HEK293 (cell line): ENCODE results near the gene GPR18.

ENCODE experiments used
- CTCF ChIA-PET: fragments of 350-600 bp; formaldehyde crosslinking; extraction: SDS; loops from one replicate; lab custom pipeline; 2021; ENCODE audit warnings: antibody characterized with exemption; lab: Yijun Ruan, JAX
- POLR2A ChIA-PET: fragments of 300-600 bp; formaldehyde crosslinking; extraction: SDS; loops from one replicate; lab custom pipeline; 2020; ENCODE audit warnings: antibody characterized with exemption, inconsistent platforms; lab: Yijun Ruan, JAX
- H3K27ac ChIP-seq: fragments of 200-500 bp; sonication (Bioruptor generic); 2 replicates; pipeline ENCODE4 v1.5.1; 2014; ENCODE audit warnings: low read depth, low read length, control low read depth, inconsistent platforms; ENCODE audit errors: extremely low read depth
- H3K36me3 ChIP-seq, 2 experiments: fragments of 200-500 bp in 1 of 2; sonication (Bioruptor generic) in 1 of 2; 1 replicate in 1 of 2; 2 replicates in 1 of 2; pipeline ENCODE4 v1.5.1; 2014 to 2017; ENCODE audit warnings: inconsistent platforms in 2 of 2, low read length in 2 of 2; ENCODE audit not compliant: control insufficient read depth in 2 of 2, insufficient read depth in 1 of 2
- H3K4me1 ChIP-seq: fragments of 200-500 bp; sonication (Bioruptor generic); 2 replicates; pipeline ENCODE4 v1.5.1; 2014; ENCODE audit warnings: mild to moderate bottlenecking, low read length, inconsistent platforms; ENCODE audit not compliant: control insufficient read depth, insufficient read depth
- H3K4me3 ChIP-seq: 2 replicates; pipeline ENCODE4 v1.5.1; 2011; ENCODE audit warnings: low read depth, mild to moderate bottlenecking, control low read depth, low read length, moderate library complexity
- H3K9me3 ChIP-seq: fragments of 200-500 bp; sonication (Bioruptor generic); 2 replicates; pipeline ENCODE4 v1.5.1; 2014; ENCODE audit warnings: low read depth, low read length, inconsistent platforms; ENCODE audit not compliant: control insufficient read depth, insufficient read depth
- ZNF16 ChIP-seq: fragments of 450-650 bp; formaldehyde crosslinking; IDR thresholded peaks from 2 replicates; pipeline ENCODE4 v1.5.1; 2016; ENCODE audit warnings: low read depth, missing biosample characterization, missing genetic modification characterization
- ZNF544 ChIP-seq: fragments of 450-650 bp; formaldehyde crosslinking; IDR thresholded peaks from 2 replicates; pipeline ENCODE4 v1.5.0; 2017; ENCODE audit warnings: missing biosample characterization, missing genetic modification characterization
- ZNF621 ChIP-seq: fragments of 450-650 bp; formaldehyde crosslinking; IDR thresholded peaks from 2 replicates; pipeline ENCODE4 v1.5.1; 2017; ENCODE audit warnings: missing biosample characterization, missing genetic modification characterization
- ZNF658 ChIP-seq: fragments of 450-650 bp; formaldehyde crosslinking; IDR thresholded peaks from 2 replicates; pipeline ENCODE4; 2016; ENCODE audit warnings: missing biosample characterization, missing genetic modification characterization
- ZNF785 ChIP-seq: fragments of 450-650 bp; formaldehyde crosslinking; IDR thresholded peaks from 2 replicates; pipeline ENCODE4 v1.5.1; 2016; ENCODE audit warnings: missing biosample characterization, missing genetic modification characterization
- TF ChIP-seq, protein P1 (sequence below): fragments of 450-650 bp; IDR thresholded peaks from 2 replicates; pipeline ENCODE4 v1.5.1; 2018; ENCODE audit warnings: missing biosample characterization, mild to moderate bottlenecking, missing genetic modification characterization
- TF ChIP-seq, protein P2 (sequence below): fragments of 450-650 bp; formaldehyde crosslinking; IDR thresholded peaks from 2 replicates; pipeline ENCODE4 v1.5.1; 2016; ENCODE audit warnings: missing biosample characterization, missing genetic modification characterization
- TF ChIP-seq, protein P3 (sequence below): fragments of 450-650 bp; formaldehyde crosslinking; IDR thresholded peaks from 2 replicates; pipeline ENCODE4 v1.5.1; 2016; ENCODE audit warnings: missing biosample characterization, missing genetic modification characterization
- TF ChIP-seq, protein P4 (sequence below): fragments of 450-650 bp; formaldehyde crosslinking; IDR thresholded peaks from 2 replicates; pipeline ENCODE4 v1.5.1; 2017; ENCODE audit warnings: missing biosample characterization, missing genetic modification characterization
- TF ChIP-seq, protein P5 (sequence below): fragments of 450-650 bp; formaldehyde crosslinking; IDR thresholded peaks from 2 replicates; pipeline ENCODE4 v1.5.1; 2016; ENCODE audit warnings: missing biosample characterization, missing genetic modification characterization

GPR18 gene

DNA sequence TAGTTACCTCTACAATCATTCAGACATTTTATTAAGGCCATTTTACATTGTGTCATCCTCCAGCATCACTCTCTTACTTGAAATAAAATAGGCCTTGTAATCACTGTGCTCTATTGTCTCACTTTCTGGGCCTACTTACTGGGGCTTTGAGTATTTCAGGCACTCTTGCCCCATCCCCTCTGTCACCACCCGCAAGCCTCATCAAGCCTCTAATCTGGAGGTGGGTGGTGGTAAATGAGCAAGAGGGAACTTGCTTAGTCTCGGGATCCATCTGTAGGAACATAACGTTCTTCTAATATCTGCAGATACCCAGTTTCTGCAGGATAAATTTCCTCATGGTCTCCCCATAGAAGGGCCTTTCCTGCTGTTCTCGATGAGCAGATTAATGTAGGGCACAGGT lies 19.4 kb upstream of the GPR18 start:
- Histone ChIP-seq H3K27ac (no peak overlapping the region), H3K36me3 (no peaks in the 10 kb centered on the region), H3K9me3 (no peaks in the 10 kb centered on the region), H3K4me3 (no peak overlapping the region), H3K4me1 (no peaks in the 10 kb centered on the region)
- ChIA-PET CTCF (no interaction called here), POLR2A (no interaction called here)
- TF ChIP-seq ZNF16 (tag by site-specific recombination) (no peak), ZNF785 (no peak)
- TF ChIP-seq, protein P1, sequence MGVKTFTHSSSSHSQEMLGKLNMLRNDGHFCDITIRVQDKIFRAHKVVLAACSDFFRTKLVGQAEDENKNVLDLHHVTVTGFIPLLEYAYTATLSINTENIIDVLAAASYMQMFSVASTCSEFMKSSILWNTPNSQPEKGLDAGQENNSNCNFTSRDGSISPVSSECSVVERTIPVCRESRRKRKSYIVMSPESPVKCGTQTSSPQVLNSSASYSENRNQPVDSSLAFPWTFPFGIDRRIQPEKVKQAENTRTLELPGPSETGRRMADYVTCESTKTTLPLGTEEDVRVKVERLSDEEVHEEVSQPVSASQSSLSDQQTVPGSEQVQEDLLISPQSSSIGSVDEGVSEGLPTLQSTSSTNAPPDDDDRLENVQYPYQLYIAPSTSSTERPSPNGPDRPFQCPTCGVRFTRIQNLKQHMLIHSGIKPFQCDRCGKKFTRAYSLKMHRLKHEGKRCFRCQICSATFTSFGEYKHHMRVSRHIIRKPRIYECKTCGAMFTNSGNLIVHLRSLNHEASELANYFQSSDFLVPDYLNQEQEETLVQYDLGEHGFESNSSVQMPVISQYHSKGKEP (tag by site-specific recombination) = no peak

DNA sequence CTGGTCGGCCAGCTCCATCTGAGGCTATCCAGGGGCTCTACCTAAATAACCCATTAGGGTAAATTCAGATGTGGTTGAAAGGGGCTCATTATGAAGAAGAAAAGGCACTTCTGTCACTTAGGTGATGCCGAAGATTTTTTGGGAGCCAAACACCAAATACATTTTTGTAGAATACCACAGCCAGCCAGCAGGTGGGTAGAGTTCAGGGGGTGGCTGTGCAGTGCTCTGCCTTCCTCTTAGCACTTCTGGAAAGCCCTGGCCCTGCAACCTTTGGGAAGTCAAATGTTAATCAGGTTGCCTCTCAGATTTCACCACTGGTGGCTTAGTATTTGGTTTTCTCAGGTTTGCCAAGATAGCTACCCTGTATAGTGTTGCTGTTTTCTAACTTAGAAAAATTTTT lies 18.5 kb upstream of the GPR18 start:
- CTCF ChIA-PET = interaction anchor here (0.5 to 2.1 kb wide), 4 partner anchors 11 to 745 kb away, joined by 3 to 10 read pairs (median 3); no protein-coding TSS in a partner anchor
- POLR2A ChIA-PET = no interaction called here

More for the DNA sequence above, 18.5 kb upstream of the GPR18 start:
- Histone ChIP-seq H3K36me3 (no peaks in the 10 kb centered on the region), H3K27ac (no peak overlapping the region), H3K4me1 (no peaks in the 10 kb centered on the region), H3K4me3 (no peak overlapping the region), H3K9me3 (no peaks in the 10 kb centered on the region)
- no peak for TF ChIP-seq ZNF658 (tag by site-specific recombination)
- no peak for TF ChIP-seq ZNF544 (tag by site-specific recombination)
- TF ChIP-seq ZNF621 (tag by site-specific recombination) = no peak
- TF ChIP-seq, protein P2, sequence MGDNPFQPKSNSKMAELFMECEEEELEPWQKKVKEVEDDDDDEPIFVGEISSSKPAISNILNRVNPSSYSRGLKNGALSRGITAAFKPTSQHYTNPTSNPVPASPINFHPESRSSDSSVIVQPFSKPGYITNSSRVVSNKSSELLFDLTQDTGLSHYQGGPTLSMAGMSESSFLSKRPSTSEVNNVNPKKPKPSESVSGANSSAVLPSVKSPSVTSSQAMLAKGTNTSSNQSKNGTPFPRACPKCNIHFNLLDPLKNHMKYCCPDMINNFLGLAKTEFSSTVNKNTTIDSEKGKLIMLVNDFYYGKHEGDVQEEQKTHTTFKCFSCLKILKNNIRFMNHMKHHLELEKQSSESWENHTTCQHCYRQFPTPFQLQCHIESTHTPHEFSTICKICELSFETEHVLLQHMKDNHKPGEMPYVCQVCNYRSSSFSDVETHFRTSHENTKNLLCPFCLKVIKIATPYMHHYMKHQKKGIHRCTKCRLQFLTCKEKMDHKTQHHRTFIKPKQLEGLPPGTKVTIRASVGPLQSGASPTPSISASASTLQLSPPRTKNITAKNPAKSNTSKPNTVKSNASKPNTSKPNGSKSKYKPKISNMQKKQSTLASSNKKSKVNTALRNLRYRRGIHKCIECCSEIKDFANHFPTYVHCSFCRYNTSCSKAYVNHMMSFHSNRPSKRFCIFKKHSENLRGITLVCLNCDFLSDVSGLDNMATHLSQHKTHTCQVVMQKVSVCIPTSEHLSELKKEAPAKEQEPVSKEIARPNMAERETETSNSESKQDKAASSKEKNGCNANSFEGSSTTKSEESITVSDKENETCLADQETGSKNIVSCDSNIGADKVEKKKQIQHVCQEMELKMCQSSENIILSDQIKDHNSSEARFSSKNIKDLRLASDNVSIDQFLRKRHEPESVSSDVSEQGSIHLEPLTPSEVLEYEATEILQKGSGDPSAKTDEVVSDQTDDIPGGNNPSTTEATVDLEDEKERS (tag by site-specific recombination) = no peak
- TF ChIP-seq, protein P3, sequence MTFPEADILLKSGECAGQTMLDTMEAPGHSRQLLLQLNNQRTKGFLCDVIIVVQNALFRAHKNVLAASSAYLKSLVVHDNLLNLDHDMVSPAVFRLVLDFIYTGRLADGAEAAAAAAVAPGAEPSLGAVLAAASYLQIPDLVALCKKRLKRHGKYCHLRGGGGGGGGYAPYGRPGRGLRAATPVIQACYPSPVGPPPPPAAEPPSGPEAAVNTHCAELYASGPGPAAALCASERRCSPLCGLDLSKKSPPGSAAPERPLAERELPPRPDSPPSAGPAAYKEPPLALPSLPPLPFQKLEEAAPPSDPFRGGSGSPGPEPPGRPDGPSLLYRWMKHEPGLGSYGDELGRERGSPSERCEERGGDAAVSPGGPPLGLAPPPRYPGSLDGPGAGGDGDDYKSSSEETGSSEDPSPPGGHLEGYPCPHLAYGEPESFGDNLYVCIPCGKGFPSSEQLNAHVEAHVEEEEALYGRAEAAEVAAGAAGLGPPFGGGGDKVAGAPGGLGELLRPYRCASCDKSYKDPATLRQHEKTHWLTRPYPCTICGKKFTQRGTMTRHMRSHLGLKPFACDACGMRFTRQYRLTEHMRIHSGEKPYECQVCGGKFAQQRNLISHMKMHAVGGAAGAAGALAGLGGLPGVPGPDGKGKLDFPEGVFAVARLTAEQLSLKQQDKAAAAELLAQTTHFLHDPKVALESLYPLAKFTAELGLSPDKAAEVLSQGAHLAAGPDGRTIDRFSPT (tag by site-specific recombination) = no peak
- TF ChIP-seq, protein P4, sequence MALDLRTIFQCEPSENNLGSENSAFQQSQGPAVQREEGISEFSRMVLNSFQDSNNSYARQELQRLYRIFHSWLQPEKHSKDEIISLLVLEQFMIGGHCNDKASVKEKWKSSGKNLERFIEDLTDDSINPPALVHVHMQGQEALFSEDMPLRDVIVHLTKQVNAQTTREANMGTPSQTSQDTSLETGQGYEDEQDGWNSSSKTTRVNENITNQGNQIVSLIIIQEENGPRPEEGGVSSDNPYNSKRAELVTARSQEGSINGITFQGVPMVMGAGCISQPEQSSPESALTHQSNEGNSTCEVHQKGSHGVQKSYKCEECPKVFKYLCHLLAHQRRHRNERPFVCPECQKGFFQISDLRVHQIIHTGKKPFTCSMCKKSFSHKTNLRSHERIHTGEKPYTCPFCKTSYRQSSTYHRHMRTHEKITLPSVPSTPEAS (tag by site-specific recombination) = no peak
- TF ChIP-seq, protein P5, sequence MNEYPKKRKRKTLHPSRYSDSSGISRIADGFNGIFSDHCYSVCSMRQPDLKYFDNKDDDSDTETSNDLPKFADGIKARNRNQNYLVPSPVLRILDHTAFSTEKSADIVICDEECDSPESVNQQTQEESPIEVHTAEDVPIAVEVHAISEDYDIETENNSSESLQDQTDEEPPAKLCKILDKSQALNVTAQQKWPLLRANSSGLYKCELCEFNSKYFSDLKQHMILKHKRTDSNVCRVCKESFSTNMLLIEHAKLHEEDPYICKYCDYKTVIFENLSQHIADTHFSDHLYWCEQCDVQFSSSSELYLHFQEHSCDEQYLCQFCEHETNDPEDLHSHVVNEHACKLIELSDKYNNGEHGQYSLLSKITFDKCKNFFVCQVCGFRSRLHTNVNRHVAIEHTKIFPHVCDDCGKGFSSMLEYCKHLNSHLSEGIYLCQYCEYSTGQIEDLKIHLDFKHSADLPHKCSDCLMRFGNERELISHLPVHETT = no peak
